ENCODE results near the gene TRIM43.
"Not testable (repeated sequence)": the region's sequence is repeated elsewhere in the genome, so short reads cannot be mapped to it uniquely, and the experiment has no call there.

TRIM43 gene

DNA sequence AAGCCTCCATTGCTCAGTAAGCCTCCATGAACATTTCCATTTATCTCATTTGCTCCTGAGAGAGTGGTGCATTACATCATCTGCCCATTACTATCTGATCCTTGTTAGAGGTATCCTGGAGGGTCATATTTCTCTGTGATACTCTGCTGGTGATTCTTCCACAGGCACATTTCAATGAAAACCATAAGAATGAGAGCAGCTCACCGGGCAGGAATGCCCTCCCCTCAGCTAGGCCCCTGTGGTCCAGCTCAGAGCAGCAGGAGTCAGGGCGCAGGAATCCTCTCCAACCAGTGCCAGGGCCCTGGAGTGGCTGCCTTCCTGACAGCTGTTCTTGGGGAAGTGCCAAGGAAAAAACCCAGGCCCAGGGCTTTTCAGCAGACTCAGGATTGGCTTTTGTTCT is 50.0 kb downstream of the TRIM43 start:
- DNase-seq: not testable (repeated sequence)

DNA sequence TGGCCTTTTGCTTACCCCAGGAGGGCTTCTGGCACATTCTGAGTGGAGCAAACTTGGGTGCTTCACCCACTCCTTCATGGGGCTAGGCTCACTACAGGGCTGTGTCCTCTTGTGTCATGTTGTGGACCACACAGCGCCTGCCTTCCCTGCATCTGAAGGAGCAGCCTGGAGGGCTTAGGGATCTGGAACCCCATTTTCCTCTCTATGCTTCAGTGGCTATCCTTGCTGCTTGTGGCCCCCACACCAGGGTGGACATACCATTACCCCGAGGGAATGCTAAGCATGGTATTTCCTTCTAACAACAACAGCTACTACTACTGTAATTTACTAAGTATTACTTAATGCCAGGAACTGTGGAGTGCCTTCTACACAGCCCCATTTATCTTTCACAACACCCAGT is 50.6 kb downstream of the TRIM43 start:
- DNase-seq: not testable (repeated sequence)

DNA sequence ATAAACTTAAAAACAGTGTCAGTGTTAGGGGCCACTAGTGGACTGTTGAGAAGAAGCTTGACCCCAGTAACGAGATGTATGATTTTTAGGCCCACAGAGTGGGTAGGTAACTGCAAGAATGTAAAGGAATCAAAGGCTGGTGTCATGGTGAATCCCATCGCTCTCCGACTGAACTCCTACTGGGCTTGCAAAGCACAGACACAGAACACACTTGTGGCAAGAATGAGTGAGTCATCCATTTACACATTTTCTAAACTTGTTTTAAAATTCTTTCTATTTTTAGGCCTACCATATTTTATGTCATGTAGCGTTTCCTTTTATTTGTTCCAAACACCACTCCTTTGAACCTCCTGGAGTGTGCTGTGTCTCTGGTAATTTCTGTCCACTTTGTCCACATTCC is 51.1 kb downstream of the TRIM43 start:
- not testable (repeated sequence) for DNase-seq

GRCh38 chr2:95645312-95645711 is 53.5 kb downstream of the TRIM43 start:
- DNase-seq: not testable (repeated sequence)

- not testable (repeated sequence) for DNase-seq
Measured at GRCh38 chr2:95646274-95646994, 54.6 kb downstream of the TRIM43 start.

DNA sequence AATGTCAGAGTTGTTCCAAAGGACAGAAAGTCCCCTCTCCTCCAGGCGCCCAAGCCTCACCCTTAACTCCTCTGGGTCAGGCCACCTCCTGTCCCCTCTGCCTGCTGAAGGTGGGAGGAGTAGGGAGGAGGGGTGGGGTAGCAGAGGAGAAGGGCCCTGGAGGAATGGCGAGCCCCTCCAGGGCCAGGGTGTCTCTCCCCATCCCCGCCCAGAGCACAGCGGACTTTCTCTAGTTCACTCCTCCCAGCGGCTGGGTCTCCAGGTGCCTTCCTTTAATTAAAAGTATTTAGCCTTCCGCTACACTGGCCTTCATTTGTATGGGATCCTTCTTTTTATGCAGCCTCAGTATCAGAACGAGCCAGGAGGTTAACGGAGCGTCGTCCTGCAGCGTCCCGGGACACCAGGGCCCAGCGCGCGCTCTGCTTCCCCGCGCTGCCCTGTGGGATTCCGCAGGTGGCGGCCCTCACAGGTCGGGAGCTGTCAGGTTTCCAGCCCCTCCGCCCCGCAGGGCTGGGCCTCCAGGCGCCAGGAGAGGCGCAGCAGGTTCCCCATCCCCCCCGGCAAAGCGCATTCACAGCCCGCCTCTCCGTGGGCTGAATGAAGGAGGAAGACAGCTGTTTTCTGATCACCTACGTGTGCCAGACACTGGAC is 57.2 kb downstream of the TRIM43 start:
- not testable (repeated sequence) for DNase-seq
